Suprapubic skin (tissue), 4 donors: ENCODE results near the gene KCNJ6.

Experiments
- EP300 ChIP-seq: sonication (generic); formaldehyde crosslinking; IDR thresholded peaks from one replicate; pipeline ENCODE4 v1.6.1; 2017; ENCODE audit warnings: antibody characterized with exemption
- POLR2A ChIP-seq, 2 donors: fragments of 450-650 bp; IDR thresholded peaks; one replicate each; pipeline ENCODE4 v1.6.1; 2017; ENCODE audit warnings: antibody characterized with exemption in 2 of 2, mild to moderate bottlenecking in 2 of 2, moderate library complexity in 2 of 2
- POLR2AphosphoS5 ChIP-seq, 3 donors: sonication (generic); formaldehyde crosslinking; IDR thresholded peaks; one replicate each; pipeline ENCODE4 v1.6.1; 2017; ENCODE audit warnings: antibody characterized with exemption in 3 of 3
- TF ChIP-seq, protein P1 (sequence below), 2 donors: fragments of 200-600 bp in 1 of 2; fragments of 450-650 bp in 1 of 2; sonication (generic) in 1 of 2; IDR thresholded peaks; one replicate each; pipeline ENCODE4 v1.5.1; 2016 to 2019; ENCODE audit warnings: antibody characterized with exemption in 2 of 2, mild to moderate bottlenecking in 1 of 2, moderate library complexity in 1 of 2

DNA sequence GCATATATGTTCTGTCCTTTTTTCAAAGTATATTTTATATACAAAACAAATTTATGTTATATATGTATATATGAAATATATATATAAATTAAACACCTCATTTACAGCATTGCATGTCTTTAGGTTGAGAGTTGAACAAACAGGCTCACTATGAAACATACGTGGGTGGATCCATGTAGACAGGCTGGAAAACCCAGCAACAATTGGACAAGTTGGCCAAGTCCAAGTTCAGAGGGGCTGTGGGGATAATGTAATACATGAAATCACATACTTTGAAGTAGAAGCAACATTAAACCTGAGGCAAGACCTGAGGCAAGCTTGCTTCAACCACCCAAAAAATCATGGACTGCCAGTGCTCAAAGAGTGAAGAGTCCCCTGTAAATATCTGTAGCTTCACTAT is 39.7 kb downstream of the KCNJ6 start:
- TF ChIP-seq POLR2AphosphoS5 (IDR thresholded peaks at IDR 0.05) (no peak), POLR2A (IDR thresholded peaks at IDR 0.05) (no peak), EP300 (no peak)
- TF ChIP-seq, protein P1, sequence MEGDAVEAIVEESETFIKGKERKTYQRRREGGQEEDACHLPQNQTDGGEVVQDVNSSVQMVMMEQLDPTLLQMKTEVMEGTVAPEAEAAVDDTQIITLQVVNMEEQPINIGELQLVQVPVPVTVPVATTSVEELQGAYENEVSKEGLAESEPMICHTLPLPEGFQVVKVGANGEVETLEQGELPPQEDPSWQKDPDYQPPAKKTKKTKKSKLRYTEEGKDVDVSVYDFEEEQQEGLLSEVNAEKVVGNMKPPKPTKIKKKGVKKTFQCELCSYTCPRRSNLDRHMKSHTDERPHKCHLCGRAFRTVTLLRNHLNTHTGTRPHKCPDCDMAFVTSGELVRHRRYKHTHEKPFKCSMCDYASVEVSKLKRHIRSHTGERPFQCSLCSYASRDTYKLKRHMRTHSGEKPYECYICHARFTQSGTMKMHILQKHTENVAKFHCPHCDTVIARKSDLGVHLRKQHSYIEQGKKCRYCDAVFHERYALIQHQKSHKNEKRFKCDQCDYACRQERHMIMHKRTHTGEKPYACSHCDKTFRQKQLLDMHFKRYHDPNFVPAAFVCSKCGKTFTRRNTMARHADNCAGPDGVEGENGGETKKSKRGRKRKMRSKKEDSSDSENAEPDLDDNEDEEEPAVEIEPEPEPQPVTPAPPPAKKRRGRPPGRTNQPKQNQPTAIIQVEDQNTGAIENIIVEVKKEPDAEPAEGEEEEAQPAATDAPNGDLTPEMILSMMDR (IDR thresholded peaks at IDR 0.05), result no peak
